Natural killer cell (primary cell): Measurements from ENCODE around the gene COTL1. TPM values are rescaled to one million over a fixed set of nuclear protein-coding genes. Genes with fewer than 3 reads are reported as not detected.

Experiments
- ATAC-seq, 3 donors: fragments of 150-1000 bp in 2 of 3; fragments of 200-7000 bp in 1 of 3; cut with Tn5 transposase; 1 replicate in 1 of 3; 2 replicates in 2 of 3; pipeline ENCODE4 v1.10.0; 2021; ENCODE audit warnings: mild to moderate bottlenecking in 2 of 3, moderate library complexity in 2 of 3
- DNase-seq, 2 donors: peaks; one replicate each; pipeline versions ENCODE4 v3.0.0 to v3.0.0-alpha.2; 2013 to 2021; ENCODE audit warnings: mixed read lengths in 1 of 2
- H3K27ac ChIP-seq: one replicate; pipeline ENCODE4 v1.5.1; 2013; ENCODE audit warnings: mild to moderate bottlenecking, low read length
- H3K27me3 ChIP-seq: one replicate; pipeline ENCODE4 v1.6.1; 2013; ENCODE audit warnings: low read length; ENCODE audit not compliant: control insufficient read depth, insufficient read depth
- H3K36me3 ChIP-seq: one replicate; pipeline ENCODE4 v1.6.1; 2013; ENCODE audit warnings: low read length; ENCODE audit not compliant: control insufficient read depth, insufficient read depth
- H3K4me1 ChIP-seq: one replicate; pipeline ENCODE4 v1.6.1; 2013; ENCODE audit warnings: low read length; ENCODE audit not compliant: control insufficient read depth, insufficient read depth
- H3K4me3 ChIP-seq: one replicate; pipeline ENCODE4 v1.5.1; 2013; ENCODE audit warnings: low read length
- H3K9me3 ChIP-seq: one replicate; pipeline ENCODE4 v1.6.1; 2013; ENCODE audit warnings: low read length; ENCODE audit not compliant: control insufficient read depth, insufficient read depth
- H3K27ac Mint-ChIP-seq, 2 donors: one replicate each; pipeline ENCODE4 v1.8.0; 2022; ENCODE audit warnings: mild to moderate bottlenecking in 2 of 2, mixed read lengths in 2 of 2, moderate library complexity in 1 of 2
- H3K27me3 Mint-ChIP-seq, 2 donors: one replicate each; pipeline ENCODE4 v1.8.0; 2022; ENCODE audit warnings: low read depth in 2 of 2, mixed read lengths in 2 of 2
- H3K36me3 Mint-ChIP-seq: one replicate; pipeline ENCODE4 v1.8.0; 2022; ENCODE audit warnings: mixed read lengths
- H3K4me1 Mint-ChIP-seq, 2 donors: one replicate each; pipeline ENCODE4 v1.8.0; 2022; ENCODE audit warnings: mixed read lengths in 2 of 2
- H3K4me3 Mint-ChIP-seq: one replicate; pipeline ENCODE4 v1.8.0; 2022; ENCODE audit warnings: mild to moderate bottlenecking, moderate library complexity, mixed read lengths
- H3K9me3 Mint-ChIP-seq, 2 donors: one replicate each; pipeline ENCODE4 v1.8.0; 2022; ENCODE audit warnings: mixed read lengths in 2 of 2
- CTCF ChIP-seq: fragments of 200-600 bp; IDR thresholded peaks from one replicate; pipeline ENCODE4 v1.8.0; 2022; ENCODE audit warnings: antibody characterized with exemption
- WGBS: methylation state at CpG from one replicate; pipeline ENCODE4 v1.1.7; 2013; ENCODE audit warnings: missing lambda C conversion rate; ENCODE audit not compliant: insufficient coverage; 5-methylcytosine and 5-hydroxymethylcytosine counted together
- intact Hi-C: fragments of 100-400 bp; cut with micrococcal nuclease; formaldehyde crosslinking; loops from one replicate; pipeline ENCODE4 v1.14.2; 2022
- total RNA-seq, 4 donors: library from RNA; stranded (reverse); fragments of 120-200 nt in 1 of 4; gene quantifications; one replicate each; pipeline versions ENCODE4 v1.2.3 to v1.2.4, GENCODE V29; 2013 to 2022

Gene COTL1
- total RNA-seq, 3 donors from 2014 or later (not counting 1 experiment from before 2014, with no cell fraction given): 43.7 to 187 (median 116) TPM

GRCh38 chr16:84532291-84532724, 85.6 kb downstream of the COTL1 start:
- Mint-ChIP-seq H3K4me1 (no peaks in the 10 kb centered on the region), H3K27ac (no peak overlapping the region), H3K4me3 (no peak overlapping the region), H3K36me3 (no peaks in the 10 kb centered on the region), H3K9me3 (peaks cover 0 to 8% of the 10 kb centered on the region in 2 donors), H3K27me3 (peaks cover 18 to 22% of the 10 kb centered on the region in 2 donors)
- Histone ChIP-seq H3K4me3 (no peak overlapping the region), H3K4me1 (peaks cover 12% of the 10 kb centered on the region), H3K27ac (no peak overlapping the region), H3K27me3 (no peaks in the 10 kb centered on the region), H3K9me3 (peaks cover 7% of the 10 kb centered on the region), H3K36me3 (no peaks in the 10 kb centered on the region)
- intact Hi-C loops: no loop called here
- WGBS: 60% methylated on average over 10 of the region's 10 CpGs
- no peak for TF ChIP-seq CTCF
- ATAC-seq: no peak
- DNase-seq: no peak

- H3K27ac ChIP-seq: no peak overlapping the region
- no peak overlapping the region for H3K4me3 Mint-ChIP-seq
- H3K4me3 ChIP-seq: no peak overlapping the region
- peaks cover 0 to 8% of the 10 kb centered on the region in 2 donors for H3K9me3 Mint-ChIP-seq
- H3K4me1 Mint-ChIP-seq: no peaks in the 10 kb centered on the region
- peaks cover 7% of the 10 kb centered on the region for H3K9me3 ChIP-seq
- peaks cover 12% of the 10 kb centered on the region for H3K4me1 ChIP-seq
- ATAC-seq (no peak), DNase-seq (no peak)
- no peaks in the 10 kb centered on the region for H3K36me3 ChIP-seq
- no peaks in the 10 kb centered on the region for H3K27me3 ChIP-seq
- no peak for TF ChIP-seq CTCF
- no peak overlapping the region for H3K27ac Mint-ChIP-seq
- intact Hi-C loops: no loop called here
- 88% methylated on average over 9 of the region's 9 CpGs for WGBS
- no peaks in the 10 kb centered on the region for H3K36me3 Mint-ChIP-seq
- peaks cover 18 to 22% of the 10 kb centered on the region in 2 donors for H3K27me3 Mint-ChIP-seq
These were observed 86.2 kb downstream of the COTL1 start for GRCh38 chr16:84531671-84532111.

- peaks cover 12% of the 10 kb centered on the region for H3K4me1 ChIP-seq
- H3K27ac ChIP-seq: no peak overlapping the region
- H3K36me3 ChIP-seq: no peaks in the 10 kb centered on the region
- Mint-ChIP-seq H3K27me3 (peaks cover 18 to 20% of the 10 kb centered on the region in 2 donors), H3K27ac (no peak overlapping the region), H3K9me3 (peaks cover 0 to 8% of the 10 kb centered on the region in 2 donors), H3K4me1 (no peaks in the 10 kb centered on the region), H3K4me3 (no peak overlapping the region), H3K36me3 (no peaks in the 10 kb centered on the region)
- WGBS: 97% methylated on average over 5 of the region's 5 CpGs
- H3K9me3 ChIP-seq: peaks cover 7% of the 10 kb centered on the region
- no peaks in the 10 kb centered on the region for H3K27me3 ChIP-seq
- intact Hi-C loops: no loop called here
- no peak overlapping the region for H3K4me3 ChIP-seq
- no peak for TF ChIP-seq CTCF
- ATAC-seq: no peak
- no peak for DNase-seq
These were observed 87.3 kb downstream of the COTL1 start for GRCh38 chr16:84530590-84530989.

GRCh38 chr16:84529607-84530006, 88.3 kb downstream of the COTL1 start:
- no peak for TF ChIP-seq CTCF
- DNase-seq (no peak), ATAC-seq (no peak)
- H3K4me3 Mint-ChIP-seq: no peak overlapping the region
- no peaks in the 10 kb centered on the region for H3K36me3 Mint-ChIP-seq
- Histone ChIP-seq H3K27me3 (no peaks in the 10 kb centered on the region), H3K27ac (no peak overlapping the region), H3K36me3 (no peaks in the 10 kb centered on the region), H3K9me3 (peaks cover 7% of the 10 kb centered on the region), H3K4me3 (no peak overlapping the region), H3K4me1 (peaks cover 12% of the 10 kb centered on the region)
- H3K4me1 Mint-ChIP-seq: no peaks in the 10 kb centered on the region
- 98% methylated on average over 3 of the region's 3 CpGs for WGBS
- peaks cover 16 to 18% of the 10 kb centered on the region in 2 donors for H3K27me3 Mint-ChIP-seq
- no peak overlapping the region for H3K27ac Mint-ChIP-seq
- intact Hi-C loops: no loop called here
- peaks cover 0 to 8% of the 10 kb centered on the region in 2 donors for H3K9me3 Mint-ChIP-seq
